Measurements from ENCODE around the gene FAM114A2.
"Not testable (repeated sequence)": the region's sequence is repeated elsewhere in the genome, so short reads cannot be mapped to it uniquely, and the experiment has no call there.

FAM114A2 gene

GRCh38 chr5:154046486-154046885 is 7.8 kb upstream of the FAM114A2 start:
- no peak for DNase-seq

GRCh38 chr5:154044581-154044980 is 5.9 kb upstream of the FAM114A2 start:
- no peak for DNase-seq

GRCh38 chr5:154044099-154044498 is 5.4 kb upstream of the FAM114A2 start:
- no peak for DNase-seq

- DNase-seq: no peak
Observed at GRCh38 chr5:154042766-154043165, 4.1 kb upstream of the FAM114A2 start.

GRCh38 chr5:154039458-154039829 is 734 bp upstream of the FAM114A2 start:
- DNase-seq: no peak

GRCh38 chr5:154038261-154038706 is 426 bp downstream of the FAM114A2 start:
- peak; percentile 21 for DNase-seq

- no peak for DNase-seq
Observed at GRCh38 chr5:154034944-154035343, 3.8 kb downstream of the FAM114A2 start.

GRCh38 chr5:154031937-154032489 is 6.7 kb downstream of the FAM114A2 start:
- no peak for DNase-seq

- DNase-seq: no peak
Observed at GRCh38 chr5:154025951-154026350, 12.8 kb downstream of the FAM114A2 start.

GRCh38 chr5:154018919-154019318 is 19.8 kb downstream of the FAM114A2 start:
- not testable (repeated sequence) for DNase-seq

- DNase-seq: no peak
Observed at GRCh38 chr5:154015071-154015693, 23.5 kb downstream of the FAM114A2 start.

- DNase-seq: no peak
Observed at GRCh38 chr5:154010660-154011059, 28.1 kb downstream of the FAM114A2 start.

GRCh38 chr5:154005648-154006047 is 33.1 kb downstream of the FAM114A2 start:
- no peak for DNase-seq

GRCh38 chr5:154002511-154003020 is 36.1 kb downstream of the FAM114A2 start:
- no peak for DNase-seq

- DNase-seq: no peak
Observed at GRCh38 chr5:154002093-154002492, 36.6 kb downstream of the FAM114A2 start.

GRCh38 chr5:154000703-154001102 is 38.0 kb downstream of the FAM114A2 start:
- DNase-seq: no peak

- DNase-seq: no peak
Observed at GRCh38 chr5:153999995-154000394, 38.7 kb downstream of the FAM114A2 start.

- DNase-seq: no peak
Observed at GRCh38 chr5:153998768-153999167, 39.9 kb downstream of the FAM114A2 start.

GRCh38 chr5:153998010-153998409 is 40.7 kb downstream of the FAM114A2 start:
- no peak for DNase-seq

- DNase-seq: no peak
Observed at GRCh38 chr5:153991168-153991567, 47.5 kb downstream of the FAM114A2 start.

GRCh38 chr5:153988510-153988909 is 50.2 kb downstream of the FAM114A2 start:
- no peak for DNase-seq

- DNase-seq: no peak
Observed at GRCh38 chr5:153987301-153987700, 51.4 kb downstream of the FAM114A2 start.

- DNase-seq: no peak
Observed at GRCh38 chr5:153985498-153985897, 53.2 kb downstream of the FAM114A2 start.

GRCh38 chr5:153983885-153984284 is 54.8 kb downstream of the FAM114A2 start:
- DNase-seq: no peak
